H1 (cell line): ENCODE data around the gene NAA60. TPM values are rescaled to one million over a fixed set of nuclear protein-coding genes. Genes with fewer than 3 reads are reported as not detected.

Experiments used
- BRCA1 ChIP-seq: IDR thresholded peaks from 2 replicates; pipeline ENCODE4 v1.6.1; 2012; ENCODE audit warnings: low read depth, low read length, improper control_type of control experiment
- POLR2AphosphoS5 ChIP-seq: IDR thresholded peaks from 2 replicates; pipeline ENCODE4 v1.6.1; 2011; ENCODE audit warnings: low read depth, low read length
- RAD21 ChIP-seq, 2 experiments: IDR thresholded peaks in 1 of 2; conservative IDR thresholded peaks in 1 of 2; 2 replicates each; pipeline ENCODE4 v1.6.1; 2011; ENCODE audit warnings: low read depth in 2 of 2, low read length in 2 of 2, improper control_type of control experiment in 1 of 2, inconsistent platforms in 1 of 2, mild to moderate bottlenecking in 1 of 2, moderate library complexity in 1 of 2
- SAP30 ChIP-seq: fragments of 300-600 bp; sonication (generic); IDR thresholded peaks from 2 replicates; pipeline ENCODE4 v1.7.1; 2012; ENCODE audit warnings: low read length, moderate library complexity, mild to moderate bottlenecking, inconsistent platforms; ENCODE audit not compliant: insufficient read depth, insufficient replicate concordance
- TAF1 ChIP-seq: IDR thresholded peaks from 2 replicates; pipeline ENCODE4 v1.6.1; 2011; ENCODE audit warnings: mild to moderate bottlenecking, low read depth, low read length
- polyA plus RNA-seq, 7 experiments: library from polyadenylated mRNA; depleted of rRNA in 3 of 7; stranded (reverse) in 5 of 7; unstranded in 2 of 7; fragments of >200 nt in 5 of 7; fragments of 200-250 nt in 2 of 7; gene quantifications; 1 replicate in 5 of 7; 2 replicates in 1 of 7; 4 replicates in 1 of 7; pipeline versions ENCODE4 v1.2.1 to v1.2.3, GENCODE V29; 2011 to 2013; ENCODE audit warnings: missing spikeins in 2 of 7, mixed read lengths in 2 of 7
- total RNA-seq: library from RNA; stranded (reverse); fragmentation: NEBNext Ultra II Directional; extraction: Animal tissue kit (Norgen Biotek cat#: 25700); gene quantifications from 2 replicates; pipeline ENCODE4 v1.2.1, GENCODE V29; 2021
- TF ChIP-seq, protein P1 (sequence below): fragments of 300-600 bp; sonication (generic); IDR thresholded peaks from 2 replicates; pipeline ENCODE4 v1.7.1; 2012; ENCODE audit warnings: low read length, moderate library complexity, mild to moderate bottlenecking, inconsistent platforms; ENCODE audit not compliant: insufficient replicate concordance
- TF ChIP-seq, protein P2 (sequence below), 3 experiments: IDR thresholded peaks; 1 replicate in 2 of 3; 2 replicates in 1 of 3; pipeline versions ENCODE4 v1.5.1 to v1.6.1; 2011; ENCODE audit warnings: low read length in 3 of 3, mild to moderate bottlenecking in 3 of 3, inconsistent platforms in 2 of 3, low read depth in 1 of 3, moderate library complexity in 1 of 3; ENCODE audit not compliant: insufficient read depth in 1 of 3; ENCODE audit errors: control extremely low read depth in 1 of 3

The NAA60 gene
- total and polyA plus RNA-seq, 2 of the 8 experiments (the other 6 are each of a cell fraction or from before 2014, with no cell fraction given), result 34.1 to 47.6 TPM

DNA sequence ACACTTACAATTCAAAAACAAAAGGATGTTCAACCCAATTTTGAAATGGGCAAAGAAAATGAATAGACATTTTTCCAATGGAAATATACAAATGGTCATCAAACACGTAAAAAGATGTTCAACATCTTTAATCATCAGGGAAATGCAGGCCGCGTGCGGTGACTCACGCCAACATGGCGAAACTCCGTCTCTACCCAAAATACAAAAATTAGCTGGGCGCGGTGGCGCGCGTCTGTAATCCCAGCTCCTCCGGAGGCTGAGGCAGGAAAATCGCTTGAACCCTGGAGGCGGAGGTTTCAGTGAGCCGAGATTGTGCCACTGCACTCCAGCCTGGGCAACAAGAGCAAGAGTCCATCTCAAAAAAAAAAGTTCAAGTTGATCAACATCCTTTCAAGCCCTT lies 55.5 kb downstream of the NAA60 start (continued):
- TF ChIP-seq, protein P1, sequence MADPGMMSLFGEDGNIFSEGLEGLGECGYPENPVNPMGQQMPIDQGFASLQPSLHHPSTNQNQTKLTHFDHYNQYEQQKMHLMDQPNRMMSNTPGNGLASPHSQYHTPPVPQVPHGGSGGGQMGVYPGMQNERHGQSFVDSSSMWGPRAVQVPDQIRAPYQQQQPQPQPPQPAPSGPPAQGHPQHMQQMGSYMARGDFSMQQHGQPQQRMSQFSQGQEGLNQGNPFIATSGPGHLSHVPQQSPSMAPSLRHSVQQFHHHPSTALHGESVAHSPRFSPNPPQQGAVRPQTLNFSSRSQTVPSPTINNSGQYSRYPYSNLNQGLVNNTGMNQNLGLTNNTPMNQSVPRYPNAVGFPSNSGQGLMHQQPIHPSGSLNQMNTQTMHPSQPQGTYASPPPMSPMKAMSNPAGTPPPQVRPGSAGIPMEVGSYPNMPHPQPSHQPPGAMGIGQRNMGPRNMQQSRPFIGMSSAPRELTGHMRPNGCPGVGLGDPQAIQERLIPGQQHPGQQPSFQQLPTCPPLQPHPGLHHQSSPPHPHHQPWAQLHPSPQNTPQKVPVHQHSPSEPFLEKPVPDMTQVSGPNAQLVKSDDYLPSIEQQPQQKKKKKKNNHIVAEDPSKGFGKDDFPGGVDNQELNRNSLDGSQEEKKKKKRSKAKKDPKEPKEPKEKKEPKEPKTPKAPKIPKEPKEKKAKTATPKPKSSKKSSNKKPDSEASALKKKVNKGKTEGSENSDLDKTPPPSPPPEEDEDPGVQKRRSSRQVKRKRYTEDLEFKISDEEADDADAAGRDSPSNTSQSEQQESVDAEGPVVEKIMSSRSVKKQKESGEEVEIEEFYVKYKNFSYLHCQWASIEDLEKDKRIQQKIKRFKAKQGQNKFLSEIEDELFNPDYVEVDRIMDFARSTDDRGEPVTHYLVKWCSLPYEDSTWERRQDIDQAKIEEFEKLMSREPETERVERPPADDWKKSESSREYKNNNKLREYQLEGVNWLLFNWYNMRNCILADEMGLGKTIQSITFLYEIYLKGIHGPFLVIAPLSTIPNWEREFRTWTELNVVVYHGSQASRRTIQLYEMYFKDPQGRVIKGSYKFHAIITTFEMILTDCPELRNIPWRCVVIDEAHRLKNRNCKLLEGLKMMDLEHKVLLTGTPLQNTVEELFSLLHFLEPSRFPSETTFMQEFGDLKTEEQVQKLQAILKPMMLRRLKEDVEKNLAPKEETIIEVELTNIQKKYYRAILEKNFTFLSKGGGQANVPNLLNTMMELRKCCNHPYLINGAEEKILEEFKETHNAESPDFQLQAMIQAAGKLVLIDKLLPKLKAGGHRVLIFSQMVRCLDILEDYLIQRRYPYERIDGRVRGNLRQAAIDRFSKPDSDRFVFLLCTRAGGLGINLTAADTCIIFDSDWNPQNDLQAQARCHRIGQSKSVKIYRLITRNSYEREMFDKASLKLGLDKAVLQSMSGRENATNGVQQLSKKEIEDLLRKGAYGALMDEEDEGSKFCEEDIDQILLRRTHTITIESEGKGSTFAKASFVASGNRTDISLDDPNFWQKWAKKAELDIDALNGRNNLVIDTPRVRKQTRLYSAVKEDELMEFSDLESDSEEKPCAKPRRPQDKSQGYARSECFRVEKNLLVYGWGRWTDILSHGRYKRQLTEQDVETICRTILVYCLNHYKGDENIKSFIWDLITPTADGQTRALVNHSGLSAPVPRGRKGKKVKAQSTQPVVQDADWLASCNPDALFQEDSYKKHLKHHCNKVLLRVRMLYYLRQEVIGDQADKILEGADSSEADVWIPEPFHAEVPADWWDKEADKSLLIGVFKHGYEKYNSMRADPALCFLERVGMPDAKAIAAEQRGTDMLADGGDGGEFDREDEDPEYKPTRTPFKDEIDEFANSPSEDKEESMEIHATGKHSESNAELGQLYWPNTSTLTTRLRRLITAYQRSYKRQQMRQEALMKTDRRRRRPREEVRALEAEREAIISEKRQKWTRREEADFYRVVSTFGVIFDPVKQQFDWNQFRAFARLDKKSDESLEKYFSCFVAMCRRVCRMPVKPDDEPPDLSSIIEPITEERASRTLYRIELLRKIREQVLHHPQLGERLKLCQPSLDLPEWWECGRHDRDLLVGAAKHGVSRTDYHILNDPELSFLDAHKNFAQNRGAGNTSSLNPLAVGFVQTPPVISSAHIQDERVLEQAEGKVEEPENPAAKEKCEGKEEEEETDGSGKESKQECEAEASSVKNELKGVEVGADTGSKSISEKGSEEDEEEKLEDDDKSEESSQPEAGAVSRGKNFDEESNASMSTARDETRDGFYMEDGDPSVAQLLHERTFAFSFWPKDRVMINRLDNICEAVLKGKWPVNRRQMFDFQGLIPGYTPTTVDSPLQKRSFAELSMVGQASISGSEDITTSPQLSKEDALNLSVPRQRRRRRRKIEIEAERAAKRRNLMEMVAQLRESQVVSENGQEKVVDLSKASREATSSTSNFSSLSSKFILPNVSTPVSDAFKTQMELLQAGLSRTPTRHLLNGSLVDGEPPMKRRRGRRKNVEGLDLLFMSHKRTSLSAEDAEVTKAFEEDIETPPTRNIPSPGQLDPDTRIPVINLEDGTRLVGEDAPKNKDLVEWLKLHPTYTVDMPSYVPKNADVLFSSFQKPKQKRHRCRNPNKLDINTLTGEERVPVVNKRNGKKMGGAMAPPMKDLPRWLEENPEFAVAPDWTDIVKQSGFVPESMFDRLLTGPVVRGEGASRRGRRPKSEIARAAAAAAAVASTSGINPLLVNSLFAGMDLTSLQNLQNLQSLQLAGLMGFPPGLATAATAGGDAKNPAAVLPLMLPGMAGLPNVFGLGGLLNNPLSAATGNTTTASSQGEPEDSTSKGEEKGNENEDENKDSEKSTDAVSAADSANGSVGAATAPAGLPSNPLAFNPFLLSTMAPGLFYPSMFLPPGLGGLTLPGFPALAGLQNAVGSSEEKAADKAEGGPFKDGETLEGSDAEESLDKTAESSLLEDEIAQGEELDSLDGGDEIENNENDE, result no peak
- no peak for TF ChIP-seq SAP30
- TF ChIP-seq TAF1, result no peak
- no peak for TF ChIP-seq POLR2AphosphoS5
- TF ChIP-seq, protein P2, sequence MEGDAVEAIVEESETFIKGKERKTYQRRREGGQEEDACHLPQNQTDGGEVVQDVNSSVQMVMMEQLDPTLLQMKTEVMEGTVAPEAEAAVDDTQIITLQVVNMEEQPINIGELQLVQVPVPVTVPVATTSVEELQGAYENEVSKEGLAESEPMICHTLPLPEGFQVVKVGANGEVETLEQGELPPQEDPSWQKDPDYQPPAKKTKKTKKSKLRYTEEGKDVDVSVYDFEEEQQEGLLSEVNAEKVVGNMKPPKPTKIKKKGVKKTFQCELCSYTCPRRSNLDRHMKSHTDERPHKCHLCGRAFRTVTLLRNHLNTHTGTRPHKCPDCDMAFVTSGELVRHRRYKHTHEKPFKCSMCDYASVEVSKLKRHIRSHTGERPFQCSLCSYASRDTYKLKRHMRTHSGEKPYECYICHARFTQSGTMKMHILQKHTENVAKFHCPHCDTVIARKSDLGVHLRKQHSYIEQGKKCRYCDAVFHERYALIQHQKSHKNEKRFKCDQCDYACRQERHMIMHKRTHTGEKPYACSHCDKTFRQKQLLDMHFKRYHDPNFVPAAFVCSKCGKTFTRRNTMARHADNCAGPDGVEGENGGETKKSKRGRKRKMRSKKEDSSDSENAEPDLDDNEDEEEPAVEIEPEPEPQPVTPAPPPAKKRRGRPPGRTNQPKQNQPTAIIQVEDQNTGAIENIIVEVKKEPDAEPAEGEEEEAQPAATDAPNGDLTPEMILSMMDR (IDR thresholded peaks at IDR 0.05; ENCODE audit: control extremely low read depth in 1 of 3, insufficient read depth in 1 of 3, low read depth in 1 of 3, low read length in 3 of 3), result no peak
- TF ChIP-seq BRCA1, result no peak
- no peak for TF ChIP-seq RAD21 (IDR thresholded peaks at IDR 0.05 in 1 of 2, conservative IDR thresholded peaks at IDR 0.05 in 1 of 2; ENCODE audit: low read depth in 2 of 2, low read length in 2 of 2)
- TF ChIP-seq, all 59 proteins: peak for 0
